ENCODE data around the gene TUBB4B.
A peak's percentile ranks its signal among the peaks of the same experiment; 100 is the strongest.

The TUBB4B gene

DNA sequence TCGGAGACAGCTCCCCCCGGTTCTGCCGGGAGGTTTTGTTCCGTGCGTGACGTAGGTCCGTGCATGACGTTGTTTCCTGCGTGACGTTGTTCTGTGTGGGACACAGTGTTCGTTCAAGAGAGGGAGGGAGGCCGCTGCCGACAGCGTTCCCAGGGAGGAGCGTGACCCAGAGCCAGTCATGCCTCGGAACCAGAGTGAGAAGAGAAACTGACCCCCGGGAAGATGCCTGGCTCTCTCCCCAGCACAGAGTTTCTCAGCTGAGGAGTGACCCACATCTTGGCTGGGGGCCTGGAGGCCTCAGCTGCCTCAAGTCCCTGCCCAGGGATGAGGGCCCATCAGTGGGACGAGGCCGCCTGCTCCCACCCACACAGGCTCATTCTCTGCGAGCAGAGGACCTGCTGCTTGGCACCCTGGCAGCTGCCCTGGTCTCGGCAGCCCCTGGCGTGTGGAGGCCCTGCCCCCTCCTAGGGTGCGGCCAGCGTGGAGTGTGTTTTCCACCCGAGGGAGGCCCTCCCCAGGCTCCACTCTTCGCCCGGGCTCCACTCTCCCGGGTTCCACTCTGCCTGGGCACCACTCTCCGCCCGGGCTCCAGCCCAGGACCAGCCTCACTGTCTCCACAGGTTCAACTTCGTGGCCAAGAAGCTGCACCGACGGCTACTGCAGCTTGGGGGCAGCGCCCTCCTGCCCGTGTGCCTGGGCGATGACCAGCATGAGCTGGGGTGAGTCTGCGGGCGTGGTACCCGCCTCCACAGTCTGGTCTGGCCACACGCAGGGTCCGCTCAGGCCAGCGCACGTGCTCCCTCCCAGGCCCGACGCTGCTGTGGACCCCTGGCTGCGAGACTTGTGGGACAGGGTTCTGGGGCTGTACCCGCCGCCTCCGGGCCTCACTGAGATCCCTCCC lies 27.7 kb upstream of the TUBB4B start:
- DNase-seq: no peak

GRCh38 chr9:137214620-137215019 lies 26.5 kb upstream of the TUBB4B start:
- no peak for DNase-seq

DNA sequence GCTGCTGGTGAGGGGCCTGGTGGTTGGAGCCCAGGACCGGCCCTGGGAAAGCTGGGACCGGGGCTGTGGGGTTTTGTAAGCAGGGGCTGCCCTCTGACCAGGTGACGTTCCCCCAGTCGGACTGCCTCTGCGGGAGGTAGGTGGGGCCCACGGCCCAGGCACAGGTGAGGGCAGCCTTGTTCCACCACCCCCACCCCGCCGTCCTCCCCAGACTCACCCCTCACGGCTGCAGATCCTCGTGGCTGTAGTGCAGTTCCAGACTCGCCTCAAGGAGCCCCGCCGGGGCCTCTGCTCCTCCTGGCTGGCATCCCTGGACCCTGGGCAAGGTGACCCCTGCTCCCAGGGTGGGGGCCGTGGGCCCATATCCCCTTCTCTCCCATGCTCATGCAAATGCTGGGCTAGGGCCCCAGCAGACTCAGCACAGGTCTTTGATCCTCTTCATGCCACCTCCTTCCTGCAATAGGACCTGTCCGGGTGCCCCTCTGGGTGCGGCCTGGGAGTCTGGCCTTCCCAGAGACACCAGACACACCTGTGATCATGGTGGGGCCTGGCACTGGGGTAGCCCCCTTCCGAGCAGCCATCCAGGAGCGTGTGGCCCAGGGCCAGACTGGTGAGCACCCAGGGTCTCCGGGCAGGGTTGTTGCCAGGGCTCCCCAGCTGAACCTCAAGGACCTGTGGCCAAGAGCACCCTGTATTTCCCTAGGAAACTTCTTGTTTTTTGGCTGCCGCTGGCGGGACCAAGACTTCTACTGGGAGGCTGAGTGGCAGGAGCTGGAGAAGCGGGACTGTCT lies 25.7 kb upstream of the TUBB4B start:
- no peak for DNase-seq

- no peak for DNase-seq
Measured at GRCh38 chr9:137216188-137216965, 24.7 kb upstream of the TUBB4B start.

DNA sequence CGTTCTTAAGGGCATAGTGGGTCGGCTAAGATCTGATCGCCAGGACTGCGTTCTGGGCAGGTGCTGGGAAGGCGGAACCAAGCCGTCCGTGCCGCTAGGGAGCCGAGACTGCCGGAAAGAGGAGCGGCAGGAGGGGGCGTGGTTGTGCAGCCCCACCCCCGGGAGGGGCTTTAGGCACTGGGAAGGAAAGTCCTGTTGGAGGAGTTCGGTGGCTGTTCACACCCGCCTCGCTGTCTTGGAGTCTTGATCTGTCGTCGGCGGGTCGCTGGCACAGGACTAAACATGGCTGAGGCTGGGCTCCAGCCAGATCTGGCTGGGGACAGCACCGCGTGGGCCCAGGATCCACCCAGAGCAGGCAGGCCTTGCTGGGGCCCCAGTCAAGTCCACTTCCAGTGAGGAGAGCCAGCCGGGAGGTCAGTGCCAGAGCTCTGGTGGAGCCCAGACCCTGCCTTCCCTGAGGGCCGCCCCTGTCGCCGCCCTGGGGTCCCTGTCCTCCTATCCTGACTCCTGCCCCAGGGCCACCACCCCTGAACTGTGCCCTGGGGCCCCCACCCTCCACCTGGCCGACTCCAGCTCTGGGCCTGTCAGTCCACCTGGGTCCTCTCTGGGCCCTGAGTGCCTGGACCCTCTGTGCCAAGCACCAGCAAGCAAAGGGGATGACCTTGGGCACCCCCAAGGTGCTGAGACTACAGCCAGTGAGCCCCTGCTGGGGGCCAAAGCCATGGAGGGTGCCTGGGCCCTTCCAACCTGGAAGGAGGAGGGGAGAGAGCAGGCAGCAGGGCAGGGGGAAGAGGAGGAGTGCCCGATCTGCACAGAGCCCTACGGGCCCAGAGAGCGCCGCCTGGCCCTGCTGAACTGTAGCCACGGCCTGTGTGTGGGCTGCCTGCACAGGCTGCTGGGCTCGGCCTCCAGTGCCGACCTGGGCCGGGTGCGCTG lies 23.5 kb upstream of the TUBB4B start:
- no peak for DNase-seq

DNA sequence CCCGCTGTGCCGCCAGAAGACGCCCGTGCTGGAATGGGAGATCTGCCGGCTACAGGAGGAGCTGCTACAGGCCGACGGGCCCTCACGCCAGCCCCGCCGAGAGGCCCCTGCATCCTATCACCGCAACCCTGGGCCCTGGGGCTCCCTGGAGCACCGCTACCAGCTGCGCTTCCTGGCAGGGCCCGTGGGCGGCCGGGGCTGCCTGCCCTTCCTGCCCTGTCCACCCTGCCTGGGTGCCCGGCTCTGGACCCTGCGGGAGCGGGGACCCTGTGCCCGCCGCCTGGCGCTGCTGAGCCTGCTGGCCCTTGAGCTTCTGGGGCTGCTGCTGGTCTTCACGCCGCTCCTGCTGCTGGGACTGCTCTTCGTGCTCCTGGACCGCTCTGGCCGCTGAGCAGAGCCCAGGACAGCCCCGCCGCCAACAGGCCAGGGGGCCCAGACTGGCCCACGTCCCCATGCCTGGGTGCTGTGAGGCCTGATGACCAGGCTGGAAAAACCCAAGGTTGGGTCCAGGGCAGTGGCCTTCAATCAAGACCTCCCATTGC lies 22.8 kb upstream of the TUBB4B start:
- no peak for DNase-seq

DNA sequence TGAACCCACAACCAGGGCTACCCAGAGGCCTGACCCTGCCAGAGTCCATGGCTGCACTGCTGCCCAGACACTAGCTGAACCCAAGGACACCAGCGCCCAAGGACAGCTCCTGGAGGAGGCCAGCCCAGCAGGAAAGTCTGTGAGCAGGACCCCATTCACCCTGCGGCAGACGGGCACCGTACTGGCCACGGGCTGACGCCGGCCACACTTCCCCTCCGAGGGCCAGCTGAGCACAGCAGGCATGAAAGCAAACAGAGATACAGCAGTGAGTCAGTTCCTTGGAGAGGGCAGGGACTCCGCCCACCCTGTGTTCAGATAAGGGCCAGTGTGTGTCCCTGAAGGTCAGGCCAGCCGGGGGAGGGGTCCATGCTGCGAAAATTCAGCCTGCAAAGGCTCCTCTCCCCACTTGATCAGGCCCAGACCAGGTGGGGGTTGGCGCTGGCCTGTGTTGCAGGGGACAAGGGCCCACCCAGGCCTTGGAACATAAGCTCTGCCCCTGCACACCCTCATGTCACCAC lies 22.3 kb upstream of the TUBB4B start:
- DNase-seq: no peak

GRCh38 chr9:137219757-137220316 lies 21.2 kb upstream of the TUBB4B start:
- no peak for DNase-seq

DNA sequence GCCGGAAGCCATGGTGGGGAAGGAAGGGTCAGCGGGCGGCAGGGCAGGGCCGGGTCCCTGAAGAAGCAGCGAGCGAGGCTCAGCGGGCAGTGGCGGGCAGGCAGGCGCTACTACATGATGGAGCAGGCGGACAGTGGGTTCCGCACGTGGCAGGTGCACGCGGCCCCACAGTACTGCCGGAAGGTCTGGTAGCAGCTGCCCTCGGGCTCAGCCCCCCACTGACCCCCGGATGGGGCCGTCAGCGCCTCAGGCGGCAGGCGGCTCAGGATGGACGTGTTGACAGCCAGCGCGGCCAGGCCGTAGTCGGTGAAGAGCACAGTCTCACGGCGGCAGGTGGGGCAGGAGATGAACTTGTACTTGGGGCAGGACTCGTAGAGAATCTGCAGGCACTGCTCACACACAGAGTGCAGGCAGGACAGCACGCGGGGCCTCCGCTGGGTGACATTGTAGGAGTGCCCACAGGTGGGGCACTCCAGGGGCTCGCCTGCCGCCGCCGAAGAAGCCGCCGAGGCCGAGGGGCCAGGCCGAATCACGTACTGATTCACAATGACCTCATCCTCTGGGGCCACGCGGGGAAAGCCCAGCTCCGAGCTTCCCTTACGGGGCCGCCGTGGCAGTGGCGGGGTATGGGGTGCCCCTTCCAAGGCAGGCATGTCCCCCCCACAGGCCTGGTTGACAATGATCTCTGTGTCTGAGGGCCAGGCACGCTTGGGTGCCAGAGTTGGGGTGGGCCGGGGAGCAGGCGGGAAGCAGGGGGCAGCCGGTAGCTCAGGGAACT lies 20.6 kb upstream of the TUBB4B start:
- no peak for DNase-seq

DNA sequence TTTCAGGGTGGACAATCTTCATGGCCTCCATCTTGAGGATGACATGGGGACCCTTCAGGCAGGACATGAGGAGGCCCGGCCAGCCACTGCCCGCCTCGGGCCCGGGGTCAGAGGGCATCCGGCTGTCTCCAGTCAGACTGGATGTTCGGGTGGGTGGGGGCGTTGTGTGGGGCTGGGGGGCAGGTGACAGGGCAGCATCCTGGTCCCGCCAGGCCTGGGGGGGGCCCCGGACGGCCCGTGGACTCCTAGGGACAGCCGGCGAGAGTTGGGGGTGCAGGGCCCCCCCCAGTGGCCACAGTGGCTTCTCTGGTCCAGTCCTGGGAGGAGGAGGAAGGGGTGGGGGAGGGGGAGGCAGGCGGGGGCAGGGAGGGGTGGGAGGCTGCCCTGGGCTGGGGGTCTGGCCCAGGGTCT lies 20.0 kb upstream of the TUBB4B start:
- no peak for DNase-seq

- no peak for DNase-seq
Measured at GRCh38 chr9:137221506-137222111, 19.5 kb upstream of the TUBB4B start.

DNA sequence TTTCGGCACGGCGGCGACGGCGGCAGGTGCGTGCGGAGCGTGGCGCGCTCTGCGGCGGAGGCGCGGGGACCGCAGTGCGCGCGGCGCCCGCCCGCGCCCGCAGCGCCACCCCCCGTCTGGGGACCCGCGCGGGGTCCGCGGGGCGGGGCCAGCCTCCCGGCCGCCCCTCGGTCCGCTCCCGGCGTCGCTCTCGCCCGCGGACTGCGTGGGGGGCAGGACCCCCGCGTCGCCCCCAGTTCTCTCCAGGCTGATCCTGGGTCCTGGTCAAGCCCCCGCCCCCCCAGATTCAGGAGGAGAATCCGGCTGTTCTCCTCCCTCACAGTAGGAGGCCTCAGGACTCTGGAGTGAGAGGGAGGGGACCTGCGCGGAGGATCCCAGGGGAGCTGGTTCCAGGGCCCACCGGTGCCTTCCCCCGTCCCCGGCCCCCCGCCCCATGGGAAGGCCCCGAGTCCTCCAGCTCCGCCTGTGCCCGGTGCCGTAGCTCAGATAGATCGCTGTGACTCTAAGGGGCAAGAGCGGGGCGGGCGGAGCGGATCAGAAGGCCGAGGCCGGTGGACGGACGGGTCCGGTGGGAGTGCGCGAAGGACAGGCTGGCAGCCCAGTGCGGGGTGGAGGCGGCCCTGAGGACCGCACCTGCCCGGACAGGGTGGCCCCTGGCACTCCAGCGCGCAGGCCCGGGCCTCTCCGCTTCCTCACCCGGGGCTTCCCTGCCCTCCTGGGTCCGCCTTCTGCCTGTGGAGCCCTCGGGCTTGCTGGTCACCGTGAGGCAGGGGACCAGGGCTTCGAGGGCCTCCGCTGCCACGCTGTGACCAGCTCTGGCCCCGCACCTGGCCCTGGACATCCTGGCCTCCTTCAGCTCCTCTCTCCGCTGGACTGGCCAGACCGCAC lies 18.7 kb upstream of the TUBB4B start, which contains the start of gene RNF208:
TSS of gene RNF208 (minus strand) at position 51 of the 888 bp plus-strand sequence. CDS start 1,028 bp downstream, outside the sequence.
- no peak for DNase-seq

GRCh38 chr9:137223078-137223970 lies 17.8 kb upstream of the TUBB4B start:
- peak; percentile 100 for DNase-seq

GRCh38 chr9:137224830-137225694 lies 16.0 kb upstream of the TUBB4B start, which contains the start of gene CYSRT1:
Gene CYSRT1, plus strand, starts transcription at chr9:137225174. Its CDS starts 448 bp downstream, at chr9:137225622.
- no peak for DNase-seq

DNA sequence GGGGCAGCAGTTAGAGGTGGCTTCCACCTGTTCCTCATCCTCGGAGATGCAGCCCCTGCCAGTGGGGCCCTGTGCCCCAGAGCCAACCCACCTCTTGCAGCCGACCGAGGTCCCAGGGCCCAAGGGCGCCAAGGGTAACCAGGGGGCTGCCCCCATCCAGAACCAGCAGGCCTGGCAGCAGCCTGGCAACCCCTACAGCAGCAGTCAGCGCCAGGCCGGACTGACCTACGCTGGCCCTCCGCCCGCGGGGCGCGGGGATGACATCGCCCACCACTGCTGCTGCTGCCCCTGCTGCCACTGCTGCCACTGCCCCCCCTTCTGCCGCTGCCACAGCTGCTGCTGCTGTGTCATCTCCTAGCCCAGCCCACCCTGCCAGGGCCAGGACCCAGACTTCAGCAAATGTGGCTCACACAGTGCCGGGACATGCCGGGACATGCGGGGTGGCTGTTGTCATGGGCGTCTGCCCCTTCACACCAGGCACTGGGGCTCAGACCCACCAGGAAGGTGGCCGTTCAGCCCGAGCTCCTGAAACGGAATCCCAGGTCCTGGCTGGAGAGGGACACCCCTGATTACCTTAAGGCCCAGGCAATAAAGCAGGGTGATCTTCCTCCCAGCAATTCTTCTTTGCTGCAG lies 15.3 kb upstream of the TUBB4B start:
- no peak for DNase-seq
